C4-2B (cell line): ENCODE measurements around the gene RP9.
A peak's percentile ranks its signal among the peaks of the same experiment; 100 is the strongest.

ENCODE experiments used
- H3K27ac ChIP-seq: fragments of 450-650 bp; 2 replicates; pipeline ENCODE4 v1.5.1; 2017
- CTCF ChIP-seq: fragments of 450-650 bp; conservative IDR thresholded peaks from 2 replicates; pipeline ENCODE4 v1.5.1; 2017; ENCODE audit warnings: mild to moderate bottlenecking
- ZFX ChIP-seq: fragments of 450-650 bp; IDR thresholded peaks from 2 replicates; pipeline ENCODE4 v1.6.1; 2017

Gene RP9

GRCh38 chr7:33070277-33070676 lies 38.9 kb downstream of the RP9 start:
- H3K27ac ChIP-seq = no peak overlapping the region
- no peak for TF ChIP-seq CTCF

- TF ChIP-seq CTCF (no peak), ZFX (no peak)
- H3K27ac ChIP-seq = no peak overlapping the region
Observed at GRCh38 chr7:33067921-33068320, 41.3 kb downstream of the RP9 start.

GRCh38 chr7:33066771-33067170 lies 42.4 kb downstream of the RP9 start:
- no peak overlapping the region for H3K27ac ChIP-seq
- TF ChIP-seq ZFX = no peak
- TF ChIP-seq CTCF = no peak

GRCh38 chr7:33065981-33066380 lies 43.2 kb downstream of the RP9 start:
- no peak overlapping the region for H3K27ac ChIP-seq
- TF ChIP-seq ZFX (no peak), CTCF (no peak)

GRCh38 chr7:33062782-33063443 lies 46.3 kb downstream of the RP9 start:
- no peak for TF ChIP-seq CTCF
- TF ChIP-seq ZFX = peak; percentile 84; the same call in 1 of the 2 replicates
- H3K27ac ChIP-seq = peak overlapping the region; percentile 89

- TF ChIP-seq CTCF (no peak), ZFX (peak; percentile 85)
- H3K27ac ChIP-seq = peak within 1 kb of the TSS; percentile 89
Observed at GRCh38 chr7:33062023-33062781, 47.0 kb downstream of the RP9 start, which contains the start of gene NT5C3A. Gene NT5C3A, minus strand, starts transcription at chr7:33062776. Its CDS starts 71 bp downstream, at chr7:33062705.

- peak overlapping the region; percentile 89 for H3K27ac ChIP-seq
- no peak for TF ChIP-seq ZFX
- no peak for TF ChIP-seq CTCF
Observed at GRCh38 chr7:33061282-33061937, 47.8 kb downstream of the RP9 start.
